GM19238 (cell line): ENCODE data around the gene RPH3AL.

ENCODE experiments used
- DNase-seq: peaks from one replicate; pipeline ENCODE4 v3.0.0; 2011; ENCODE audit warnings: low spot score; ENCODE audit not compliant: insufficient read length

Gene RPH3AL

GRCh38 chr17:336110-337021 is 16.2 kb downstream of the RPH3AL start:
- DNase-seq, result no peak

- DNase-seq, result no peak
Observed at GRCh38 chr17:335691-336090, 16.9 kb downstream of the RPH3AL start.

DNA sequence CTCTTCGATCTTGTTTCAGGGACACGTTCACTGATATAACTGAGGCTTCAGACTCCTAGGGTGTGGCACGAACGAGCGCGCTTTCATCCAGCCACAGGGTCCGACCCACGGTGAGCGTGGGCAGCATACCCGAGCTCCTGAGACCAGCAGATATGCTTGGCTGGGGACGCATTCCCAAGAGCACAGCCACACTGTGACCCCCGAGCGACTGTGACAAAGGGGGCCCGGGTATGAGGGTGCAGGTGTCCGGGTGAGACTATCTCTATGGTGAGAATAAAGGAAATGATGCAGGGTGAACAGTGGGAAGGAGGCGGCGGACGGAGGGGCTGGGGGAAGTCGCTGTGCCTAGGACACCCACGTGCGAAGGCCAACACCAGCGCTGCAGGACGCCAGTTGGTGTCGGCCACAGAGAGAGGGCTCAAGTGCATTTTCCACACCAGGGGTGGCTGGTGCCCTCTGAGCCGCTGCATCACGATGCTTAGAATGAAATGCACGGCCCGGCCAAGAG is 17.6 kb downstream of the RPH3AL start:
- no peak for DNase-seq

- DNase-seq, result no peak
Observed at GRCh38 chr17:333626-334396, 18.8 kb downstream of the RPH3AL start.

DNA sequence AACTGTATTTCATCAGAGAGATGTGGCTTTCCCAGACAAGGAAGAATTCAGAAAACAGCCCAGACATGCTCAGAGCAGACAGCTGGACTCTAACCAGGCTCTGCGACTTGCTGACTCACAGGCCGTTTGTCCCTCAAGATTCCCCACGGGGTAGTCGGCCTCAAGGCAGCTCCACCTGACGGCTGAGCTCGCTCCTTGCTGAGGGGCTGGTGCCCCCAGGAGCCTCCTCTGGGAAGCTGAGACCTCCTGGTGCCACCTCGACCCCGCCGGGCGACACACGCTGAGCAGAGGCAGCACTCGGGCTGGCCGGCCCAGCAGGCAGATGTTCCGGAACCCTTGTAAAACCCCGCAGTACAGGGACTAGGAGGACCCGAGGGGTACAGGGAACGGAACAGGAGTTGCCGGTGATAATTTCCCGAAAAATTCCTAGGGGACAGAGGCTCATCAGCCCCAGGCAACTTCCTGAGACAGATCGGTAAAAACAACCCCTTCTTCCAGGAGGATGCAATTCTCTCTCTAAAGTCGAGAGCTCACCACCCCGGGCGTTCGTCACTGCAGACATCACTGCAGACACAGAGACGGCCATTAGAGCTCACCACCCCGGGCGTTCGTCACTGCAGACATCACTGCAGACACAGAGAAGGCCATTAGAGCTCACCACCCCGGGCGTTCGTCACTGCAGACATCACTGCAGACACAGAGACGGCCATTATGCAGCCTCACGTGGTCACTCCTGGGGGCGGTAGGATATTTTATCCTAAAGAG is 19.9 kb downstream of the RPH3AL start:
- DNase-seq, result no peak

GRCh38 chr17:332023-332422 is 20.6 kb downstream of the RPH3AL start:
- DNase-seq, result no peak

- DNase-seq, result no peak
Observed at GRCh38 chr17:330993-331701, 21.5 kb downstream of the RPH3AL start.

DNA sequence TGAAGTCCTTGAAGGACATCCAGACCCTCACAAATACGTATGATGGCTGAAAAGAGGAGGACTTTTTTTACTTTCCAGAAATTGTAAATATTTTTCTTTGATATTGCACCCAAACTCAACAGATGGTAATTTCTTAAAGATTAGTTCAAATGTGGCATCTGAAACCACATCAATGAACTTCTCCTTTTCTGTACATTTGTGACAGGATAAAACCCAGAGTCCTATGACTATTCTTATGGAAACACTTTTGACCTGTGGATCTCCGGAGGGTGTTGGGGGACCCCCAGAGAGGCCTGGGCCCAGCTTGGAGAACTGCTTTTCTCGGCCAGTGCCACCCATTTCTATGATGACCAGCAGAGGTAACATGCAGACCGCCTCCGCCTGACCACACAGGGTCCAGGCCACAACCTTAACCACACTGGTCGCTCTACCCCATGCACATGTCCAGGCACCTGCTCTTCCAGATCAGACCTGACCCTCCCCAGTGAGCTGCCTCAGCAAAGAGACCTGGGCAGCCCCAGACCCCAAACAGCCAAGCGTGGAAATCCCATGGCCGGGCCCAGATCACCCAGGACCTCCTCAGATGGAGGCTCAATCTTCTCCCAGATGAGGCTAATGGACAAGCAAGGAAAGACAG is 22.7 kb downstream of the RPH3AL start:
- no peak for DNase-seq

DNA sequence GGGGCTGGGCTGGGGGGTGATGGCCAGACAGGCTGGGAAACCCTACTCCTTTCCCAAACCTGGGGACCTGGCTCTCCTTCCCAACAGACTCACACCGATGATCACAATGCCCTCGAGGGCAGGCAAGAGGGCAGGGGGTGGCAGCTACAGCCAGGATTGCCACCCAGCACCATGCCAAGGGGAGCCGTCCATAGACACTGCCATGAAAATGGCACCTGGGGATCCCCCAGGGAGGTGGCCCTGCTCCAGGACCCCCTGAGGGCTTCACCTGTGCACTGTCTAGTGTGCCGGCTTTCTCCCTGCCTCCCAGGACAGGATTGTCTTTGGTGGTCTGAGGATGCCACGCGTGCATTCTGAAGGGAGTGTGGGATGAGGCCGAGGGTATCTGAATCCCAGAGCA is 24.6 kb downstream of the RPH3AL start:
- DNase-seq, result no peak

DNA sequence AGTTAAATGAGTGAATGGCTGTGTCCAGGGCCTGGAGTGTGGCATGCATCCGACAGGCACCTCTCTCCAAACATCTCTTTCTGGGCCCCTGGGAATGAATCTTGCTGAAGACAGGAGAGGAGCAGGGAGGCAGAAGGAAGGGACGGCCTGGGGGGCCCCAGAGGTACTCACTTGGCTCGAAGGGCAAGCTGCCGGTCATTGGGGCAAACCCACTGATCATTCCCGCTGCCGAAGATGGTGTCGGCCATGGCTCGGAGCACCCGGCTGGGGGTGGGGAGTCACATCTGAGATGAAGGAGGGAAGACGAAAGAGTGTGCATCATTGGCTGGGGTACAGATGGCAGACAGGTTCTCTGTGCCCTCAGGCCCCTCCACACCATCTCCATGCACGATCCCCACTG is 25.3 kb downstream of the RPH3AL start:
- DNase-seq, result no peak

DNA sequence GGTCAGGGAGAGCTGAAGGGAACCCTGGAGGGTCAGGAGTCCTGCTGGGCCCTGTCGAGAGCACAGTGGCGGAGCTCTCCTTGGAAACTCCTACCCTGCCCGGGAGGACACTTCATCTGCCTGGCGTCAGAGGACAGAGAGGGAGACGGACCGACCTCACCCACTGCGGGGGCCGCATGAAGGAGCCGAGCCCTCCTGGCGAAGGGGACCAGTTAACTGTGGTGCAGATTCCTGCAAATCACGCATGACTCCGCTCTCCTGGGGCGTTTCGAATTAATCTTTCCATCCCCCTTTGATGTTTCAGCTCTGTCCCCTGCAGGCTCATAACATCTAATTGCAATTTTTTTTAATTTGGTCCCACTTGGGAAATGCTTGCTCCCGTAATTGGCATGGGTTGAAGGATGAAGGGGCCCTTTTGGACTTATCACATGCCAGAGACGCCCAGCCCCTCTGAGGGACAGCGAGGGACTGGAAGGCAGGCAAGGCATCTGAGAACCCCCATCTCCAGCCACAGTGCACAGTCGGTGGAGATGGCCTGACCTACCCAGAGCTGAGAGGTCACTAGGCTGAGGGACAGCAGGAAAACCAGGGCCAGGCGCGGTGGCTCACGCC is 26.5 kb downstream of the RPH3AL start:
- DNase-seq, result no peak

DNA sequence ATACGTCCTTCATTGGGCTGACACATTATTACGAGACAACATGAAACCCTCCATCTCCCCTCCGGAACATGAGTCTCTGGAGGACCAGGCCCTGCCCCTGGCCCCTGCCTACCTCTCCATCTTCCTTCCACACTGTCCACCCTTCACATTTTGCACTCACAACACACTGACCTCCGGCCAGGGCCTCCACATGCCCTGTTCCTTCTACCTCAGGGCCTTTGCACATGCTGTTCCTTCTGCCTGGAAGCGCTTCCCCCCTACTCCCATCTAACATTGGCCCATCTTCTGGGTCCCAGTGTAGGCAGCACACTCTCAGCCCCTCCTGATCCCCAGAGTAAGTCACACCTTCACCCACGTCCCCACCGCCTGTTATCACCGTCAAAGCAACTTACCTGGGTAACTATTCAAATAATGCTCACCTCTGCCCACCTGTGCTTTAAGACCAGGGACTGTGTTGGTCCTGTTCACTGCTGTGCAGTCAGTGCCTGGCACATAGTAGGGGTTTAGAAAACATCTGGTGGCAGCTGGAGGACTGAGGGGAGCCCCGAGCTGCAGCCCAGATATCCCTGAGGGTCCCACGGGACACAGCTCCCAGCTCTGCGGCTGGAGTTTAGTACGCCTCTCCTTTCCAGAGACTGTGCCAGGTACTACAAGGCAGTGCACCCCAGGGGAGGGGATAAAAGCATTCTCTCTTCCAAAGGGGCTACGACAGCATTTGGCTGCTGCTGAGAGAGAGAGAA is 27.2 kb downstream of the RPH3AL start:
- no peak for DNase-seq

- no peak for DNase-seq
Observed at GRCh38 chr17:323721-324571, 28.7 kb downstream of the RPH3AL start.

GRCh38 chr17:323181-323580 is 29.4 kb downstream of the RPH3AL start:
- DNase-seq, result no peak

GRCh38 chr17:322006-322780 is 30.4 kb downstream of the RPH3AL start:
- no peak for DNase-seq

DNA sequence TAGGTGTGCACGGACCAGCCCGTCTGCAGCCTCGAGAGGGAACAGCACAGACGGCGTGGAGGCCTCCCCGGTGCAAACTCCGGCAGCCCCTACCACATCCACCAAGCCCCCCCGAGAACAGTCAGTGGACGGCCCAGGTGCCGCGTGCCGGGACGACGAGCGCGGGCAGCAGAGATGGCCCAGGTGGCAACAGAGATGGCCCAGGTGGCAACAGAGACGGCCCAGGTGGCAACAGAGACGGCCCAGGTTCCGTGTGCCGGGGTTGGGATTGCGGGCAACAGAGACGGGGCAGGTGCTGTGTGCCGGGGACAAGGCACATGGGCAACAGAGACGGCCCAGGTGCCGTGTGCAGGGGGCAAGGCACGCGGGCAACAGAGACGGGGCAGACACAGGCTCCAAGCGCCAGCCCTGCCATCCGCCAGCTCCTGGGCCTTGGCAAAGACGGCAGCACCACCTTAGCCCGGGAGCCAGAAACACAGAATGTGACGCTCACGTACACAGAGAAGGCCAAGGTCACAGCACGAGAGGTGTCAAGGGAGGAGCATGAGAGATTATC is 31.1 kb downstream of the RPH3AL start:
- no peak for DNase-seq

GRCh38 chr17:320809-321385 is 31.7 kb downstream of the RPH3AL start:
- no peak for DNase-seq
